K562 (cell line): ENCODE results near the gene SLC19A3. TPM values are rescaled to one million over a fixed set of nuclear protein-coding genes. Genes with fewer than 3 reads are reported as not detected.

Experiments used
- ATAC-seq: fragments of 200-7000 bp; cut with Tn5 transposase; 3 replicates; pipeline ENCODE4 v1.9.1; 2020; ENCODE audit warnings: moderate library complexity
- BruUV-seq: library from RNA; stranded (reverse); fragments of 400-500 nt; replicated peaks from 2 replicates; lab custom pipeline; 2021; lab: Mats Ljungman, UMichigan
- CTCF ChIA-PET: fragments of 300-600 bp; formaldehyde crosslinking; extraction: SDS; loops from one replicate; lab custom pipeline; 2021; ENCODE audit warnings: low intra/inter-chr PET ratio; lab: Yijun Ruan, JAX
- POLR2A ChIA-PET: fragments of 300-600, 350-650 bp; sonication (Branson Sonifier 250); formaldehyde crosslinking; extraction: SDS; loops from one replicate; lab custom pipeline; 2021; ENCODE audit warnings: antibody characterized with exemption, inconsistent platforms; lab: Yijun Ruan, JAX
- DNase-seq, 4 experiments: peaks; one replicate each; pipeline versions ENCODE4 v3.0.0 to v3.0.0-alpha.2; 2011 to 2018; ENCODE audit warnings: low spot score in 3 of 4, mixed read lengths in 3 of 4; ENCODE audit errors: extremely low read depth in 1 of 4
- FAIRE-seq: peaks from 2 replicates; lab custom pipeline; 2011; peaks lifted over from hg19 to GRCh38; lab: Jason Lieb, UNC
- H2AFZ ChIP-seq: 2 replicates; pipeline ENCODE4 v1.6.0; 2011; ENCODE audit warnings: low read depth, low read length, control low read depth, inconsistent platforms
- H3K27ac ChIP-seq: fragments of 200-600 bp; 3 replicates; pipeline ENCODE4 v1.8.0; 2011; ENCODE audit warnings: low read depth, mild to moderate bottlenecking, control low read depth, inconsistent platforms, low read length, moderate library complexity, mixed read lengths; ENCODE audit errors: extremely low read depth
- H3K27me3 ChIP-seq, 2 experiments: fragments of 300-600 bp in 1 of 2; 2 replicates in 1 of 2; 3 replicates in 1 of 2; pipeline versions ENCODE4 v1.6.0 to v1.8.0; 2011; ENCODE audit warnings: inconsistent platforms in 2 of 2, low read length in 2 of 2, mild to moderate bottlenecking in 1 of 2, mixed read lengths in 1 of 2, moderate library complexity in 1 of 2; ENCODE audit not compliant: control insufficient read depth in 2 of 2, insufficient read depth in 2 of 2
- H3K36me3 ChIP-seq: fragments of 300-600 bp; 3 replicates; pipeline ENCODE4 v1.8.0; 2011; ENCODE audit warnings: mild to moderate bottlenecking, low read length, inconsistent platforms; ENCODE audit not compliant: control insufficient read depth, insufficient read depth
- H3K4me1 ChIP-seq, 2 experiments: fragments of 200-600 bp in 1 of 2; replicated peaks in 1 of 2; 2 replicates in 1 of 2; 3 replicates in 1 of 2; pipeline versions ENCODE4 v1.5.1 to v1.8.0; 2011; ENCODE audit warnings: inconsistent platforms in 2 of 2, low read length in 2 of 2, mild to moderate bottlenecking in 1 of 2, mixed read lengths in 1 of 2, moderate library complexity in 1 of 2; ENCODE audit not compliant: control insufficient read depth in 2 of 2, insufficient read depth in 2 of 2
- H3K4me2 ChIP-seq: 2 replicates; pipeline ENCODE4 v1.6.1; 2011; ENCODE audit warnings: low read length, control low read depth, inconsistent platforms, mixed read lengths; ENCODE audit not compliant: insufficient read depth
- H3K4me3 ChIP-seq: fragments of 200-600 bp; sonication (generic), shearing (Covaris generic); 2 replicates; pipeline ENCODE4 v1.5.1; 2016; ENCODE audit warnings: control low read depth, inconsistent platforms
- H3K79me2 ChIP-seq: fragments of 200-600 bp; 3 replicates; pipeline ENCODE4 v1.8.0; 2011; ENCODE audit warnings: low read length, inconsistent platforms; ENCODE audit not compliant: control insufficient read depth, insufficient read depth
- H3K9ac ChIP-seq, 2 experiments: 2 replicates each; pipeline versions ENCODE4 v1.6.0 to v1.6.1; 2011; ENCODE audit warnings: low read depth in 2 of 2, low read length in 2 of 2, control low read depth in 1 of 2, inconsistent platforms in 1 of 2, mild to moderate bottlenecking in 1 of 2, mixed read lengths in 1 of 2; ENCODE audit not compliant: insufficient read depth in 1 of 2
- H3K9me1 ChIP-seq: one replicate; pipeline ENCODE4 v1.6.0; 2011; ENCODE audit warnings: inconsistent platforms, mild to moderate bottlenecking, low read length, moderate library complexity; ENCODE audit not compliant: control insufficient read depth, insufficient read depth
- H3K9me3 ChIP-seq: replicated peaks from 2 replicates; pipeline ENCODE4 v1.5.1; 2011; ENCODE audit warnings: low read depth, low read length, inconsistent platforms; ENCODE audit not compliant: control insufficient read depth, insufficient read depth
- H4K20me1 ChIP-seq: replicated peaks from 2 replicates; pipeline ENCODE4 v1.6.1; 2011; ENCODE audit warnings: low read length, inconsistent platforms, mixed read lengths; ENCODE audit not compliant: control insufficient read depth, insufficient read depth
- ATF3 ChIP-seq, 2 experiments: fragments of 450-650 bp in 1 of 2; sonication (generic) in 1 of 2; formaldehyde crosslinking in 1 of 2; IDR thresholded peaks in 1 of 2; conservative IDR thresholded peaks in 1 of 2; 2 replicates each; pipeline versions ENCODE4 v1.6.1 to v1.8.1; 2016 to 2023; ENCODE audit warnings: mild to moderate bottlenecking in 2 of 2, moderate library complexity in 2 of 2, inconsistent platforms in 1 of 2, missing genetic modification reagents in 1 of 2
- CCAR2 ChIP-seq: fragments of 200-400 bp; formaldehyde crosslinking; IDR thresholded peaks from 2 replicates; pipeline ENCODE4 v1.6.1; 2017; ENCODE audit warnings: mild to moderate bottlenecking, low read depth, low read length
- HDAC3 ChIP-seq: fragments of 450-650 bp; IDR thresholded peaks from 2 replicates; pipeline ENCODE4 v1.6.1; 2018; ENCODE audit warnings: borderline replicate concordance, mild to moderate bottlenecking, moderate library complexity; ENCODE audit not compliant: partially characterized antibody
- KDM2B ChIP-seq: fragments of 250-450 bp; sonication (Bioruptor Pico); IDR thresholded peaks from 2 replicates; pipeline ENCODE4 v1.8.0; 2021; ENCODE audit warnings: mild to moderate bottlenecking, moderate library complexity
- NKRF ChIP-seq: fragments of 450-650 bp; IDR thresholded peaks from 2 replicates; pipeline ENCODE4 v1.6.1; 2016; ENCODE audit warnings: borderline replicate concordance
- PTTG1 ChIP-seq: fragments of 450-650 bp; IDR thresholded peaks from 2 replicates; pipeline ENCODE4 v1.6.1; 2016; ENCODE audit warnings: low read depth, mild to moderate bottlenecking, missing genetic modification characterization, missing compliant biosample characterization
- RFX7 ChIP-seq: fragments of 250-450 bp; sonication (Bioruptor Pico); IDR thresholded peaks from 2 replicates; pipeline ENCODE4 v1.5.1; 2021; ENCODE audit warnings: mild to moderate bottlenecking
- ZBTB33 ChIP-seq: sonication (generic); formaldehyde crosslinking; IDR thresholded peaks from 2 replicates; pipeline ENCODE4 v1.8.1; 2023; ENCODE audit warnings: mild to moderate bottlenecking, missing genetic modification reagents
- ZNF175 ChIP-seq: fragments of 200-800 bp; sonication (Bioruptor generic); IDR thresholded peaks from 2 replicates; pipeline ENCODE4 v1.6.1; 2016; ENCODE audit warnings: low read depth, mild to moderate bottlenecking, missing genetic modification characterization, missing compliant biosample characterization
- ZNF644 ChIP-seq: fragments of 200-800 bp; sonication (Bioruptor generic); IDR thresholded peaks from 2 replicates; pipeline ENCODE4 v1.6.1; 2016; ENCODE audit warnings: low read depth, missing genetic modification characterization, missing compliant biosample characterization
- WGBS: fragments of 100-300 bp; shearing (Covaris generic); methylation state at CpG from one replicate; pipeline ENCODE4 v1.1.6; 2016; ENCODE audit warnings: low coverage, mixed read lengths; ENCODE audit not compliant: insufficient coverage; ENCODE audit errors: missing lambda C conversion rate; 5-methylcytosine and 5-hydroxymethylcytosine counted together
- in situ Hi-C: fragments of 300-500 bp; cut with MboI; formaldehyde crosslinking; loops from 4 replicates; pipeline ENCODE4 v1.15.0; 2018; ENCODE audit warnings: inconsistent platforms, mixed read lengths
- intact Hi-C: fragments of 100-400 bp; cut with micrococcal nuclease; formaldehyde crosslinking; loops from 2 replicates; pipeline ENCODE4 v1.14.2; 2022
- polyA plus RNA-seq, 8 experiments: library from polyadenylated mRNA; depleted of rRNA in 4 of 8; stranded (reverse) in 5 of 8; unstranded in 3 of 8; fragments of >200 nt; fragmentation: Nextera tagmentation in 2 of 8; fragmentation: Illumina TruSeq in 1 of 8; extraction: Ambion mirVana in 2 of 8; extraction: Trizol in 1 of 8; gene quantifications; 2 replicates each; pipeline versions ENCODE4 v1.2.1 to v1.2.3, GENCODE V29; 2011 to 2014; ENCODE audit warnings: inconsistent platforms in 1 of 8, missing spikeins in 1 of 8
- total RNA-seq, 7 experiments: library from RNA; depleted of rRNA in 6 of 7; stranded (reverse); fragments of >200 nt in 6 of 7; fragmentation: Illumina TruSeq in 2 of 7; extraction: Trizol in 2 of 7; gene quantifications; 2 replicates each; pipeline versions ENCODE4 v1.2.1 to v1.2.3, GENCODE V29; 2011 to 2021; ENCODE audit warnings: low replicate concordance in 1 of 7
- TF ChIP-seq, protein P1 (sequence below): fragments of 150-350 bp; IDR thresholded peaks from 2 replicates; pipeline ENCODE4 v1.6.1; 2014; ENCODE audit warnings: low read depth, mild to moderate bottlenecking, low read length, borderline replicate concordance

Gene SLC19A3
- total and polyA plus RNA-seq, 9 of the 15 experiments (the other 6 are each of a cell fraction or from before 2014, with no cell fraction given), result not detected

- TF ChIP-seq ZNF644 (tag) (no peak), KDM2B (CRISPR knock-in tag) (no peak), ZNF175 (CRISPR knock-in tag) (no peak), ZBTB33 (CRISPR knock-in tag) (no peak), ATF3 (IDR thresholded peaks at IDR 0.05) (no peak), ATF3 (CRISPR knock-in tag; conservative IDR thresholded peaks at IDR 0.05) (no peak)
Measured at GRCh38 chr2:227661827-227662226, 56.0 kb downstream of the SLC19A3 start (continued).

GRCh38 chr2:227661025-227661649, 56.7 kb downstream of the SLC19A3 start:
- Histone ChIP-seq H3K9ac (no peak overlapping the region), H3K27me3 (no peaks in the 10 kb centered on the region), H4K20me1 (no peaks in the 10 kb centered on the region), H3K27ac (no peak overlapping the region), H2AFZ (no peak overlapping the region), H3K36me3 (no peaks in the 10 kb centered on the region), H3K4me3 (no peak overlapping the region), H3K4me2 (no peak overlapping the region), H3K9me3 (no peaks in the 10 kb centered on the region), H3K4me1 (no peaks in the 10 kb centered on the region), H3K79me2 (no peaks in the 10 kb centered on the region), H3K9me1 (no peaks in the 10 kb centered on the region)
- no peak for DNase-seq
- FAIRE-seq, result no peak
- WGBS, result 3% methylated on average over 5 of the region's 7 CpGs
- ChIA-PET CTCF (no interaction called here), POLR2A (no interaction called here)
- intact Hi-C loops (no loop called here), in situ Hi-C loops (no loop called here)
- no peak for ATAC-seq
- no TSS peak for BruUV-seq
- TF ChIP-seq CCAR2 (no peak), NKRF (no peak), PTTG1 (no peak), RFX7 (CRISPR knock-in tag) (no peak), HDAC3 (no peak)
- TF ChIP-seq, protein P1, sequence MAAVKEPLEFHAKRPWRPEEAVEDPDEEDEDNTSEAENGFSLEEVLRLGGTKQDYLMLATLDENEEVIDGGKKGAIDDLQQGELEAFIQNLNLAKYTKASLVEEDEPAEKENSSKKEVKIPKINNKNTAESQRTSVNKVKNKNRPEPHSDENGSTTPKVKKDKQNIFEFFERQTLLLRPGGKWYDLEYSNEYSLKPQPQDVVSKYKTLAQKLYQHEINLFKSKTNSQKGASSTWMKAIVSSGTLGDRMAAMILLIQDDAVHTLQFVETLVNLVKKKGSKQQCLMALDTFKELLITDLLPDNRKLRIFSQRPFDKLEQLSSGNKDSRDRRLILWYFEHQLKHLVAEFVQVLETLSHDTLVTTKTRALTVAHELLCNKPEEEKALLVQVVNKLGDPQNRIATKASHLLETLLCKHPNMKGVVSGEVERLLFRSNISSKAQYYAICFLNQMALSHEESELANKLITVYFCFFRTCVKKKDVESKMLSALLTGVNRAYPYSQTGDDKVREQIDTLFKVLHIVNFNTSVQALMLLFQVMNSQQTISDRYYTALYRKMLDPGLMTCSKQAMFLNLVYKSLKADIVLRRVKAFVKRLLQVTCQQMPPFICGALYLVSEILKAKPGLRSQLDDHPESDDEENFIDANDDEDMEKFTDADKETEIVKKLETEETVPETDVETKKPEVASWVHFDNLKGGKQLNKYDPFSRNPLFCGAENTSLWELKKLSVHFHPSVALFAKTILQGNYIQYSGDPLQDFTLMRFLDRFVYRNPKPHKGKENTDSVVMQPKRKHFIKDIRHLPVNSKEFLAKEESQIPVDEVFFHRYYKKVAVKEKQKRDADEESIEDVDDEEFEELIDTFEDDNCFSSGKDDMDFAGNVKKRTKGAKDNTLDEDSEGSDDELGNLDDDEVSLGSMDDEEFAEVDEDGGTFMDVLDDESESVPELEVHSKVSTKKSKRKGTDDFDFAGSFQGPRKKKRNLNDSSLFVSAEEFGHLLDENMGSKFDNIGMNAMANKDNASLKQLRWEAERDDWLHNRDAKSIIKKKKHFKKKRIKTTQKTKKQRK, result no peak
